NB4 (cell line): ENCODE measurements around the gene IFT122.

Source experiments
- CTCF ChIP-seq: IDR thresholded peaks from one replicate; pipeline ENCODE4 v1.5.1; 2012; ENCODE audit warnings: low read depth, low read length
- POLR2A ChIP-seq: IDR thresholded peaks from 2 replicates; pipeline ENCODE4 v1.6.1; 2011; ENCODE audit warnings: mild to moderate bottlenecking; ENCODE audit not compliant: insufficient read length; ENCODE audit errors: extremely low read depth
- TF ChIP-seq, protein P1 (sequence below): IDR thresholded peaks from 2 replicates; pipeline ENCODE4 v1.6.1; 2011; ENCODE audit warnings: low read depth, low read length

GRCh38 chr3:129547241-129547640, 107.2 kb downstream of the IFT122 start:
- TF ChIP-seq CTCF (no peak), POLR2A (no peak)
- TF ChIP-seq, protein P1, sequence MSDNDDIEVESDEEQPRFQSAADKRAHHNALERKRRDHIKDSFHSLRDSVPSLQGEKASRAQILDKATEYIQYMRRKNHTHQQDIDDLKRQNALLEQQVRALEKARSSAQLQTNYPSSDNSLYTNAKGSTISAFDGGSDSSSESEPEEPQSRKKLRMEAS = no peak
